Glutamatergic neuron (in vitro differentiated cells): ENCODE results near the gene KRT82. TPM values are rescaled to one million over a fixed set of nuclear protein-coding genes. Genes with fewer than 3 reads are reported as not detected.
"Not testable (repeated sequence)": the region's sequence is repeated elsewhere in the genome, so short reads cannot be mapped to it uniquely, and the experiment has no call there.

Source experiments
- DNase-seq: peaks from one replicate; pipeline ENCODE4 v3.0.0; 2022
- H3K27ac Mint-ChIP-seq: one replicate; pipeline ENCODE4 v1.8.0; 2020; ENCODE audit warnings: mild to moderate bottlenecking, mixed read lengths, inconsistent platforms; ENCODE audit not compliant: unreplicated experiment
- H3K27me3 Mint-ChIP-seq: one replicate; pipeline ENCODE4 v1.8.0; 2020; ENCODE audit warnings: mild to moderate bottlenecking, moderate library complexity, mixed read lengths, inconsistent platforms; ENCODE audit not compliant: unreplicated experiment
- H3K36me3 Mint-ChIP-seq: one replicate; pipeline ENCODE4 v1.8.0; 2020; ENCODE audit warnings: mild to moderate bottlenecking, mixed read lengths, inconsistent platforms; ENCODE audit not compliant: unreplicated experiment
- H3K4me1 Mint-ChIP-seq: one replicate; pipeline ENCODE4 v1.8.0; 2020; ENCODE audit warnings: mild to moderate bottlenecking, low read depth, mixed read lengths, inconsistent platforms; ENCODE audit not compliant: unreplicated experiment
- H3K4me3 Mint-ChIP-seq: one replicate; pipeline ENCODE4 v1.8.0; 2020; ENCODE audit warnings: mild to moderate bottlenecking, mixed read lengths, inconsistent platforms; ENCODE audit not compliant: unreplicated experiment
- H3K9me3 Mint-ChIP-seq: one replicate; pipeline ENCODE4 v1.8.0; 2020; ENCODE audit warnings: mild to moderate bottlenecking, moderate library complexity, mixed read lengths, inconsistent platforms; ENCODE audit not compliant: unreplicated experiment
- CTCF ChIP-seq: fragments of 200-600 bp; sonication (generic); IDR thresholded peaks from one replicate; pipeline ENCODE4 v1.5.0; 2021; ENCODE audit not compliant: partially characterized antibody, unreplicated experiment
- total RNA-seq: library from RNA; stranded (reverse); fragmentation: NEBNext Ultra II Directional; extraction: Animal tissue kit (Norgen Biotek cat#: 25700); gene quantifications from one replicate; pipeline ENCODE4 v1.2.1, GENCODE V29; 2021; ENCODE audit not compliant: unreplicated experiment

KRT82 gene
- total RNA-seq, 1 donor from 2014 or later, result not detected

GRCh38 chr12:52350021-52350620, 56.0 kb downstream of the KRT82 start:
- Mint-ChIP-seq H3K27me3 (peaks cover 4% of the 10 kb centered on the region), H3K27ac (no peak overlapping the region), H3K9me3 (no peaks in the 10 kb centered on the region), H3K36me3 (no peaks in the 10 kb centered on the region), H3K4me3 (no peak overlapping the region), H3K4me1 (no peaks in the 10 kb centered on the region)
- no peak for TF ChIP-seq CTCF
- DNase-seq, result no peak

GRCh38 chr12:52349196-52349595, 56.9 kb downstream of the KRT82 start:
- no peak for DNase-seq

GRCh38 chr12:52347551-52348510, 58.3 kb downstream of the KRT82 start:
- Mint-ChIP-seq H3K9me3 (no peaks in the 10 kb centered on the region), H3K4me3 (no peak overlapping the region), H3K27ac (no peak overlapping the region), H3K36me3 (no peaks in the 10 kb centered on the region), H3K27me3 (peaks cover 4% of the 10 kb centered on the region), H3K4me1 (no peaks in the 10 kb centered on the region)
- no peak for TF ChIP-seq CTCF
- no peak for DNase-seq

More at GRCh38 chr12:52349196-52349595, 56.9 kb downstream of the KRT82 start:
- no peaks in the 10 kb centered on the region for H3K9me3 Mint-ChIP-seq
- TF ChIP-seq CTCF, result no peak
- no peaks in the 10 kb centered on the region for H3K4me1 Mint-ChIP-seq
- no peaks in the 10 kb centered on the region for H3K36me3 Mint-ChIP-seq
- no peak overlapping the region for H3K27ac Mint-ChIP-seq
- H3K27me3 Mint-ChIP-seq, result peaks cover 4% of the 10 kb centered on the region
- no peak overlapping the region for H3K4me3 Mint-ChIP-seq

GRCh38 chr12:52347016-52347415, 59.1 kb downstream of the KRT82 start:
- Mint-ChIP-seq H3K9me3 (no peaks in the 10 kb centered on the region), H3K4me1 (no peaks in the 10 kb centered on the region), H3K27ac (no peak overlapping the region), H3K27me3 (peaks cover 6% of the 10 kb centered on the region), H3K4me3 (no peak overlapping the region), H3K36me3 (no peaks in the 10 kb centered on the region)
- no peak for TF ChIP-seq CTCF
- DNase-seq, result no peak

GRCh38 chr12:52346593-52346992, 59.5 kb downstream of the KRT82 start:
- no peak for TF ChIP-seq CTCF
- Mint-ChIP-seq H3K4me1 (no peaks in the 10 kb centered on the region), H3K9me3 (no peaks in the 10 kb centered on the region), H3K27me3 (peaks cover 3% of the 10 kb centered on the region), H3K27ac (no peak overlapping the region), H3K4me3 (no peak overlapping the region), H3K36me3 (no peaks in the 10 kb centered on the region)
- DNase-seq, result no peak

- not testable (repeated sequence) for H3K36me3 Mint-ChIP-seq, H3K4me3 Mint-ChIP-seq, H3K27me3 Mint-ChIP-seq, H3K27ac Mint-ChIP-seq, H3K4me1 Mint-ChIP-seq, DNase-seq, H3K9me3 Mint-ChIP-seq
Observed at GRCh38 chr12:52345041-52345440, 61.1 kb downstream of the KRT82 start.
